ENCODE data around the gene CDH4.
"Not testable (repeated sequence)": the region's sequence is repeated elsewhere in the genome, so short reads cannot be mapped to it uniquely, and the experiment has no call there.

- not testable (repeated sequence) for TF ChIP-seq POLR2A (IDR thresholded peaks at IDR 0.05; ENCODE audit: low read length); GATA1 (IDR thresholded peaks at IDR 0.05; ENCODE audit: low read depth, low read length)
Measured at GRCh38 chr20:61273024-61273423, 21.0 kb downstream of the CDH4 start.
